Kidney (tissue), 14 donors: ENCODE results near the gene SETD4. TPM values are rescaled to one million over a fixed set of nuclear protein-coding genes. Genes with fewer than 3 reads are reported as not detected.
A peak's percentile ranks its signal among the peaks of the same experiment; 100 is the strongest.

Experiments used
- DNase-seq, 5 donors: peaks; one replicate each; pipeline ENCODE4 v3.0.0-alpha.2; 2013 to 2020
- FAIRE-seq: peaks from 2 replicates; lab custom pipeline; 2012; peaks lifted over from hg19 to GRCh38; lab: Jason Lieb, UNC
- H3K27ac ChIP-seq, 2 donors: one replicate each; pipeline ENCODE4 v1.7.0; 2013; ENCODE audit warnings: low read depth in 2 of 2, low read length in 2 of 2, inconsistent platforms in 1 of 2
- H3K27me3 ChIP-seq: one replicate; pipeline ENCODE4 v1.7.1; 2013; ENCODE audit warnings: low read length, inconsistent platforms; ENCODE audit not compliant: control insufficient read depth, insufficient read depth
- H3K36me3 ChIP-seq, 3 donors: one replicate each; pipeline versions ENCODE4 v1.7.0 to v1.7.1; 2013; ENCODE audit warnings: low read length in 3 of 3, control low read depth in 1 of 3, inconsistent platforms in 1 of 3; ENCODE audit not compliant: insufficient read depth in 3 of 3, control insufficient read depth in 2 of 3
- H3K4me1 ChIP-seq, 3 donors: one replicate each; pipeline versions ENCODE4 v1.7.0 to v1.7.1; 2013; ENCODE audit warnings: low read length in 3 of 3, inconsistent platforms in 1 of 3, low read depth in 1 of 3; ENCODE audit not compliant: control insufficient read depth in 2 of 3, insufficient read depth in 2 of 3
- H3K4me3 ChIP-seq, 3 donors: one replicate each; pipeline versions ENCODE4 v1.7.0 to v1.8.1; 2013; ENCODE audit warnings: low read length in 3 of 3, control low read depth in 1 of 3, inconsistent platforms in 1 of 3
- H3K9ac ChIP-seq, 3 donors: one replicate each; pipeline versions ENCODE4 v1.7.0 to v1.7.1; 2013; ENCODE audit warnings: low read length in 3 of 3, control low read depth in 1 of 3, inconsistent platforms in 1 of 3
- H3K9me3 ChIP-seq, 3 donors: one replicate each; pipeline versions ENCODE4 v1.7.0 to v1.7.1; 2013; ENCODE audit warnings: low read length in 3 of 3, control low read depth in 1 of 3, inconsistent platforms in 1 of 3; ENCODE audit not compliant: control insufficient read depth in 2 of 3, insufficient read depth in 1 of 3
- intact Hi-C: fragments of 100-400 bp; cut with DNase I; formaldehyde crosslinking; loops from one replicate; pipeline ENCODE4 v1.11.1; 2022
- polyA plus RNA-seq: library from polyadenylated mRNA; stranded (reverse); fragments of 350-450 nt; fragmentation: Illumina TruSeq; extraction: RNeasy Lipid Tissue Mini Kit (QIAGEN cat#74804); gene quantifications from one replicate; pipeline ENCODE4 v1.2.3, GENCODE V29; 2014; ENCODE audit warnings: low read depth, low replicate concordance; ENCODE audit not compliant: insufficient read depth
- total RNA-seq: library from RNA; stranded (reverse); fragmentation: NEBNext Ultra II Directional; extraction: Animal tissue kit (Norgen Biotek cat#: 25700); gene quantifications from one replicate; pipeline ENCODE4 v1.2.1, GENCODE V29; 2021
- TF ChIP-seq, protein P1 (sequence below): IDR thresholded peaks from 3 replicates; pipeline ENCODE4 v1.5.1; 2012; ENCODE audit warnings: mild to moderate bottlenecking, moderate library complexity, borderline replicate concordance; ENCODE audit not compliant: insufficient read depth; ENCODE audit errors: extremely low read depth
- donor health status: control.
- donor health status: control.
- donor health status: control.
- donor health status: control.
- donor health status: control.
- donor health status: DM: yes; HTN: yes; CAD: no.
- donor health status: Normal renal cell carcinoma (clear cell type).

The SETD4 gene
- total and polyA plus RNA-seq, 2 donors from 2014 or later, result 14.2 to 22.5 TPM

DNA sequence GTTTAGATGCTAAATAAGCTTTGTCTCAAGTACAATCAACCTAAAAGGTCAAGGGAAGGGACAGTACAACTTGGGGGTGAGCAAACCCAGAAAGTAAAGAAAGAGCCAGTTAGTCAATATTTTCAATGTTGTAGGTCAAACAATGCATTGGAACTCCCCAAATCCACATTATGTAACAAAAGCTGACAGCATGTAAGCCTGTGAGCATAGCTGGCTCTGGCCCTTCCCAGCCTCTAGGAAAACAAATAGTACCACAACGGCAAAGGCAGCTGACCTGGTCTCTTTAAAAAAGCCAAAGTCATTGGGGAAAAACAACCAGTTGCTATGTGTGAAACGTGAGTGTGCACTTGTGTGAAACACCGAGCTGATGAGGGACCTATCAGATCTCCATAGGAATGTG lies 12.9 kb upstream of the SETD4 start:
- H3K27me3 ChIP-seq, result no peaks in the 10 kb centered on the region
- no peak overlapping the region for H3K27ac ChIP-seq
- no peak overlapping the region for H3K9ac ChIP-seq
- H3K4me3 ChIP-seq, result peak overlapping the region in 1 of 3 donors; percentile 1
- peaks cover 2 to 8% (median 3%) of the 10 kb centered on the region in 3 donors for H3K36me3 ChIP-seq
- TF ChIP-seq, protein P1, sequence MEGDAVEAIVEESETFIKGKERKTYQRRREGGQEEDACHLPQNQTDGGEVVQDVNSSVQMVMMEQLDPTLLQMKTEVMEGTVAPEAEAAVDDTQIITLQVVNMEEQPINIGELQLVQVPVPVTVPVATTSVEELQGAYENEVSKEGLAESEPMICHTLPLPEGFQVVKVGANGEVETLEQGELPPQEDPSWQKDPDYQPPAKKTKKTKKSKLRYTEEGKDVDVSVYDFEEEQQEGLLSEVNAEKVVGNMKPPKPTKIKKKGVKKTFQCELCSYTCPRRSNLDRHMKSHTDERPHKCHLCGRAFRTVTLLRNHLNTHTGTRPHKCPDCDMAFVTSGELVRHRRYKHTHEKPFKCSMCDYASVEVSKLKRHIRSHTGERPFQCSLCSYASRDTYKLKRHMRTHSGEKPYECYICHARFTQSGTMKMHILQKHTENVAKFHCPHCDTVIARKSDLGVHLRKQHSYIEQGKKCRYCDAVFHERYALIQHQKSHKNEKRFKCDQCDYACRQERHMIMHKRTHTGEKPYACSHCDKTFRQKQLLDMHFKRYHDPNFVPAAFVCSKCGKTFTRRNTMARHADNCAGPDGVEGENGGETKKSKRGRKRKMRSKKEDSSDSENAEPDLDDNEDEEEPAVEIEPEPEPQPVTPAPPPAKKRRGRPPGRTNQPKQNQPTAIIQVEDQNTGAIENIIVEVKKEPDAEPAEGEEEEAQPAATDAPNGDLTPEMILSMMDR, result no peak
- no peak for FAIRE-seq
- intact Hi-C loops, result no loop called here
- peaks cover 0 to 8% (median 0%) of the 10 kb centered on the region in 3 donors for H3K9me3 ChIP-seq
- no peak for DNase-seq
- H3K4me1 ChIP-seq, result peaks cover 0 to 17% (median 13%) of the 10 kb centered on the region in 3 donors

DNA sequence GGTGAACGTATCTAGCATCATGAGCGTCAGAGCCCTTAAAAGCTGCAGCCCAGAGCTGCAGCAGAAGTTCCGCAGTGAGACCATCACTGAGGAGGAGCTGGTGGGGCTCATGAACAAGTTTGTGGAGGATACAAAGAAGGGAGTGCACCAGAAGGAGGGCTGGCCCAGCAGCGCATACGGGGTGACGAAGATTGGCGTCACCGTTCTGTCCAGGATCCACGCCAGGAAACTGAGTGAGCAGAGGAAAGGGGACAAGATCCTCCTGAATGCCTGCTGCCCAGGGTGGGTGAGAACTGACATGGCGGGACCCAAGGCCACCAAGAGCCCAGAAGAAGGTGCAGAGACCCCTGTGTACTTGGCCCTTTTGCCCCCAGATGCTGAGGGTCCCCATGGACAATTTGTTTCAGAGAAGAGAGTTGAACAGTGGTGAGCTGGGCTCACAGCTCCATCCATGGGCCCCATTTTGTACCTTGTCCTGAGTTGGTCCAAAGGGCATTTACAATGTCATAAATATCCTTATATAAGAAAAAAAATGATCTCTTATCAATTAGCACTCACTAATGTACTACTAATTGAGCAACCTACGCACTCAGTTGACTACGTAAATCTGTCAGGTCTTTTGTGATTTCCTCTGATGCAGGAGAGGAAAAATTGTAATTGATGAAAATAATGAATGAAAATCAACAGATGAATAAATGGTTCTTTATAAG lies 12.3 kb upstream of the SETD4 start:
- H3K27ac ChIP-seq, result no peak overlapping the region
- H3K4me1 ChIP-seq, result peaks cover 0 to 17% (median 13%) of the 10 kb centered on the region in 3 donors
- TF ChIP-seq, protein P1, result no peak
- intact Hi-C loops, result no loop called here
- no peak overlapping the region for H3K9ac ChIP-seq
- DNase-seq (no peak), FAIRE-seq (no peak)
- peaks cover 2 to 8% (median 3%) of the 10 kb centered on the region in 3 donors for H3K36me3 ChIP-seq
- H3K27me3 ChIP-seq, result no peaks in the 10 kb centered on the region
- H3K4me3 ChIP-seq, result peak overlapping the region in 1 of 3 donors; percentile 1
- peaks cover 0 to 8% (median 0%) of the 10 kb centered on the region in 3 donors for H3K9me3 ChIP-seq

DNA sequence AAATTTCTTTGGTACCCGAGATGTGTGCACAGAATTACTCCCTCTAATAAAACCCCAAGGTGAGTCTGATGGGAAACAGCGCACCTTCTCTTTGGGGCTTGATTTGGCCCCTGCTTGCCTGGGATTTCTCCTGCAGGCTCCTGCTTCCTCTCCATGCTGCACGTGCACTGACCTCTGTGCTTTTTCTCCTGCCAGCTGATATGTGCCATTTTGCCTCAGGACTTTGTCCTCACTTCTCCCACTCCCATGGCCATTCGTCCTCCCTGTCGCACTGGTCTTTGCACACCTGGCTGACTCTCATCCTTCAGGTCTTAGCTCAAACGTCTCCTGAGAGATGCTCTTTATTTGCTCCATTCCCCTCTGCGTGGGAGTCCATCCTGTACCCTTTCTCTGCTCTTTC lies 10.7 kb upstream of the SETD4 start:
- FAIRE-seq, result no peak
- H3K36me3 ChIP-seq, result peaks cover 2 to 8% (median 3%) of the 10 kb centered on the region in 3 donors
- peak overlapping the region in 2 of 3 donors; percentile 18 to 77 for H3K4me3 ChIP-seq
- DNase-seq, result peak in 1 of 5 donors; percentile 11
- no peaks in the 10 kb centered on the region for H3K27me3 ChIP-seq
- no peak overlapping the region for H3K27ac ChIP-seq
- H3K9ac ChIP-seq, result peak overlapping the region in 1 of 3 donors; percentile 69
- peaks cover 0 to 17% (median 13%) of the 10 kb centered on the region in 3 donors for H3K4me1 ChIP-seq
- intact Hi-C loops, result no loop called here
- TF ChIP-seq, protein P1, result no peak
- peaks cover 0 to 8% (median 0%) of the 10 kb centered on the region in 3 donors for H3K9me3 ChIP-seq
